KMS-11 (cell line): ENCODE data around the gene KLHDC9.

ENCODE experiments used
- H2AFZ ChIP-seq: fragments of 200-600 bp; sonication (generic); 2 replicates; pipeline ENCODE4 v1.6.1; 2016; ENCODE audit warnings: antibody characterized with exemption, mixed run types, low read depth
- H3K27ac ChIP-seq: fragments of 200-600 bp; sonication (generic); 2 replicates; pipeline ENCODE4 v1.6.1; 2016; ENCODE audit warnings: mild to moderate bottlenecking, mixed run types
- H3K27me3 ChIP-seq: fragments of 200-600 bp; sonication (generic); 2 replicates; pipeline ENCODE4 v1.6.1; 2017; ENCODE audit warnings: mild to moderate bottlenecking, low read depth, mixed run types, moderate library complexity; ENCODE audit not compliant: insufficient read depth
- H3K36me3 ChIP-seq: fragments of 200-600 bp; sonication (generic); 2 replicates; pipeline ENCODE4 v1.6.1; 2017; ENCODE audit warnings: mild to moderate bottlenecking, mixed run types; ENCODE audit not compliant: insufficient read depth
- H3K4me1 ChIP-seq: fragments of 200-600 bp; sonication (generic); 2 replicates; pipeline ENCODE4 v1.6.1; 2016; ENCODE audit warnings: mild to moderate bottlenecking, low read depth, mixed run types; ENCODE audit not compliant: poor library complexity, severe bottlenecking
- H3K4me2 ChIP-seq: fragments of 200-600 bp; sonication (generic); 2 replicates; pipeline ENCODE4 v1.7.0; 2016; ENCODE audit warnings: mild to moderate bottlenecking, mixed run types
- H3K4me3 ChIP-seq: fragments of 200-600 bp; sonication (generic); IDR thresholded peaks from 2 replicates; pipeline ENCODE4 v1.6.1; 2017; ENCODE audit warnings: low read depth, low read length, mixed read lengths; ENCODE audit not compliant: insufficient read depth
- H3K79me2 ChIP-seq: fragments of 200-600 bp; sonication (generic); 2 replicates; pipeline ENCODE4 v1.6.1; 2016; ENCODE audit warnings: low read depth, mixed run types; ENCODE audit not compliant: insufficient read depth
- H3K9ac ChIP-seq: fragments of 200-600 bp; sonication (generic); 2 replicates; pipeline ENCODE4 v1.6.1; 2016; ENCODE audit warnings: mild to moderate bottlenecking, mixed run types
- H4K20me1 ChIP-seq: fragments of 200-600 bp; sonication (generic); 2 replicates; pipeline ENCODE4 v1.6.1; 2016; ENCODE audit warnings: mild to moderate bottlenecking, mixed run types; ENCODE audit not compliant: insufficient read depth
- CTCF ChIP-seq: fragments of 200-600 bp; sonication (generic); conservative IDR thresholded peaks from 2 replicates; pipeline ENCODE4 v1.6.1; 2017; ENCODE audit warnings: low read depth, mild to moderate bottlenecking, antibody characterized with exemption, low read length, moderate library complexity, mixed read lengths

Gene KLHDC9

GRCh38 chr1:161070761-161071160 is 27.4 kb upstream of the KLHDC9 start:
- Histone ChIP-seq H3K27me3 (no peaks in the 10 kb centered on the region), H3K36me3 (no peaks in the 10 kb centered on the region), H3K4me1 (peaks cover 44% of the 10 kb centered on the region), H3K79me2 (peaks cover 39% of the 10 kb centered on the region), H3K9ac (no peak overlapping the region), H2AFZ (peak overlapping the region; percentile 78; the same call in 1 of the 2 replicates), H3K27ac (peak overlapping the region; percentile 79; the same call in 1 of the 2 replicates), H3K4me3 (no peak overlapping the region), H4K20me1 (no peaks in the 10 kb centered on the region), H3K4me2 (peak overlapping the region; percentile 96; the same call in 1 of the 2 replicates)
- no peak; the same call in 1 of the 2 replicates for TF ChIP-seq CTCF

GRCh38 chr1:161071886-161072371 is 26.2 kb upstream of the KLHDC9 start:
- peaks cover 27% of the 10 kb centered on the region for H3K79me2 ChIP-seq
- 0 out of 2 replicates have a peak overlapping the region, but pooled peaks have one; percentile 2 for H2AFZ ChIP-seq
- TF ChIP-seq CTCF, result peak; percentile 88

GRCh38 chr1:161072751-161073449 is 25.3 kb upstream of the KLHDC9 start:
- Histone ChIP-seq H3K4me2 (no peak overlapping the region), H3K36me3 (no peaks in the 10 kb centered on the region), H2AFZ (no peak overlapping the region), H3K79me2 (peaks cover 18% of the 10 kb centered on the region), H3K9ac (no peak overlapping the region), H3K4me3 (no peak overlapping the region), H3K27me3 (no peaks in the 10 kb centered on the region), H4K20me1 (no peaks in the 10 kb centered on the region), H3K4me1 (peaks cover 32% of the 10 kb centered on the region), H3K27ac (no peak overlapping the region)
- TF ChIP-seq CTCF, result no peak; the same call in 1 of the 2 replicates

More at GRCh38 chr1:161071886-161072371, 26.2 kb upstream of the KLHDC9 start:
- no peaks in the 10 kb centered on the region for H3K36me3 ChIP-seq
- H4K20me1 ChIP-seq, result no peaks in the 10 kb centered on the region
- no peak overlapping the region for H3K4me2 ChIP-seq
- H3K27me3 ChIP-seq, result no peaks in the 10 kb centered on the region
- no peak overlapping the region for H3K4me3 ChIP-seq
- no peak overlapping the region for H3K27ac ChIP-seq
- peaks cover 41% of the 10 kb centered on the region for H3K4me1 ChIP-seq
- H3K9ac ChIP-seq, result no peak overlapping the region

GRCh38 chr1:161073474-161074121 is 24.6 kb upstream of the KLHDC9 start:
- no peak overlapping the region for H3K27ac ChIP-seq
- no peak overlapping the region for H3K4me2 ChIP-seq
- TF ChIP-seq CTCF, result no peak; the same call in 1 of the 2 replicates
- no peaks in the 10 kb centered on the region for H3K36me3 ChIP-seq
- peaks cover 11% of the 10 kb centered on the region for H3K79me2 ChIP-seq
- H3K9ac ChIP-seq, result no peak overlapping the region
- no peak overlapping the region for H2AFZ ChIP-seq
- H3K4me3 ChIP-seq, result no peak overlapping the region
- no peaks in the 10 kb centered on the region for H3K27me3 ChIP-seq
- no peaks in the 10 kb centered on the region for H4K20me1 ChIP-seq
- H3K4me1 ChIP-seq, result peaks cover 25% of the 10 kb centered on the region
